Fibroblast of pulmonary artery (primary cell): ENCODE measurements around the gene TTC27.

ENCODE experiments used
- DNase-seq: peaks from one replicate; pipeline ENCODE4 v3.0.0-alpha.2; 2010; ENCODE audit warnings: low read depth
- H3K4me3 ChIP-seq: replicated peaks from 2 replicates; pipeline ENCODE4 v1.5.1; 2011; ENCODE audit warnings: low read depth, mild to moderate bottlenecking, control low read depth, low read length, moderate library complexity
- TF ChIP-seq, protein P1 (sequence below): IDR thresholded peaks from 2 replicates; pipeline ENCODE4 v1.5.1; 2011; ENCODE audit warnings: mild to moderate bottlenecking, control low read depth, low read length, inconsistent platforms; ENCODE audit errors: missing control alignments

The TTC27 gene

DNA sequence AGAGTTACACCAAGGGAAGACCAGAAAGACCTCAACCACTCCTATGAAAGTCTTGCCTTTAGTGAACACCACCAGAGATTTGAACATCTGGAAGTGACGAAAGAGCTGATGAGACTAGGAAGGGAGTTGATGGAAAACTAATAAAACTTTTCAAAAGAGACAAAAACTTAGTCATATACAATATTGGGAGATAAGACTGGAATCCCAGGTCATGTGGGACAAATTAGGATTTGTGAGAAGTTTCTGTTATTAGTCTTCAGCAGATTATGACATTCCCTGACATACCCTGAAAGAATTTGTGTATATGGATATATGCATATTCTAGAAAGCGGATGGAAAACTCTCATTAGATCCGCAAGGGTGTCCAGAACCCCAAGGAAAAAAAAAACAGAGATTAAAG is 173.9 kb downstream of the TTC27 start:
- H3K4me3 ChIP-seq = no peak overlapping the region
- TF ChIP-seq, protein P1, sequence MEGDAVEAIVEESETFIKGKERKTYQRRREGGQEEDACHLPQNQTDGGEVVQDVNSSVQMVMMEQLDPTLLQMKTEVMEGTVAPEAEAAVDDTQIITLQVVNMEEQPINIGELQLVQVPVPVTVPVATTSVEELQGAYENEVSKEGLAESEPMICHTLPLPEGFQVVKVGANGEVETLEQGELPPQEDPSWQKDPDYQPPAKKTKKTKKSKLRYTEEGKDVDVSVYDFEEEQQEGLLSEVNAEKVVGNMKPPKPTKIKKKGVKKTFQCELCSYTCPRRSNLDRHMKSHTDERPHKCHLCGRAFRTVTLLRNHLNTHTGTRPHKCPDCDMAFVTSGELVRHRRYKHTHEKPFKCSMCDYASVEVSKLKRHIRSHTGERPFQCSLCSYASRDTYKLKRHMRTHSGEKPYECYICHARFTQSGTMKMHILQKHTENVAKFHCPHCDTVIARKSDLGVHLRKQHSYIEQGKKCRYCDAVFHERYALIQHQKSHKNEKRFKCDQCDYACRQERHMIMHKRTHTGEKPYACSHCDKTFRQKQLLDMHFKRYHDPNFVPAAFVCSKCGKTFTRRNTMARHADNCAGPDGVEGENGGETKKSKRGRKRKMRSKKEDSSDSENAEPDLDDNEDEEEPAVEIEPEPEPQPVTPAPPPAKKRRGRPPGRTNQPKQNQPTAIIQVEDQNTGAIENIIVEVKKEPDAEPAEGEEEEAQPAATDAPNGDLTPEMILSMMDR = no peak
- DNase-seq = no peak

DNA sequence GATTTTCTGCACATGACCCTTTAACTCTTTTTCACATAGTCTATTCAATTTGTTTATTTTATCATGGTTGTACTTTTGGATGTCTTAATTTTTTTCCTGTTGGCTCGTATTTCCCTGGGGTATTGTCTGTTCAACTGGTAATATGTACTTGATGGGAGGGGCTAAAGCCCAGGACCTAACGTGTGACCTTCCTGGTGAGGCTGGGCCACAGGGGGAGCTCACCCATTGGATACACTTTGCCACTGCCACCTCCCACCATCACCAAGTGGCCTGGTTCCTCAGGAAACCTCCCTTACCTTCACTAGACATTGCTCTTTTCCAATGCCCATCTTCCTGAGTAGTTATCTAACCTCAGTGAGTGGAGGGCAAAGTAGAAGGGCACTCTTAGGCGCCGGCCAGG is 175.0 kb downstream of the TTC27 start:
- TF ChIP-seq, protein P1 = no peak
- no peak for DNase-seq
- no peak overlapping the region for H3K4me3 ChIP-seq

DNA sequence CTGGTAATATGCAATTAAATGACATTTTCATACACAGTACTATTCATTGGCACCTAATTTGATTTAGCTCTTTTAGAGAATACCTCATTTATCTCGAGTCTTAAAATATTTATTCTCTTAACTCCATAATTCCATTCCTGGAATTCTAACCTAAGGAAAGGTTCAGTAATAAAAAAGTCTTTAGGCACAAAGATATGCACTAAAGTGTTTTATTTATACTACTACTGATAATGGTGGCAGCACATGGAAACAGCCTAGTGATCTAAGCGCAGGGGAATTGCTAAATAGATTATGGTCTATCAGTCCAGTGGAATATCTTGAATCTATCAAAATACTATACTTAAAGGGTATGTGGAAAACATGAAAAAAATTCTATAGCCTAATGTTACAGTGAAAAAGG is 176.4 kb downstream of the TTC27 start:
- TF ChIP-seq, protein P1 = no peak
- no peak for DNase-seq

DNA sequence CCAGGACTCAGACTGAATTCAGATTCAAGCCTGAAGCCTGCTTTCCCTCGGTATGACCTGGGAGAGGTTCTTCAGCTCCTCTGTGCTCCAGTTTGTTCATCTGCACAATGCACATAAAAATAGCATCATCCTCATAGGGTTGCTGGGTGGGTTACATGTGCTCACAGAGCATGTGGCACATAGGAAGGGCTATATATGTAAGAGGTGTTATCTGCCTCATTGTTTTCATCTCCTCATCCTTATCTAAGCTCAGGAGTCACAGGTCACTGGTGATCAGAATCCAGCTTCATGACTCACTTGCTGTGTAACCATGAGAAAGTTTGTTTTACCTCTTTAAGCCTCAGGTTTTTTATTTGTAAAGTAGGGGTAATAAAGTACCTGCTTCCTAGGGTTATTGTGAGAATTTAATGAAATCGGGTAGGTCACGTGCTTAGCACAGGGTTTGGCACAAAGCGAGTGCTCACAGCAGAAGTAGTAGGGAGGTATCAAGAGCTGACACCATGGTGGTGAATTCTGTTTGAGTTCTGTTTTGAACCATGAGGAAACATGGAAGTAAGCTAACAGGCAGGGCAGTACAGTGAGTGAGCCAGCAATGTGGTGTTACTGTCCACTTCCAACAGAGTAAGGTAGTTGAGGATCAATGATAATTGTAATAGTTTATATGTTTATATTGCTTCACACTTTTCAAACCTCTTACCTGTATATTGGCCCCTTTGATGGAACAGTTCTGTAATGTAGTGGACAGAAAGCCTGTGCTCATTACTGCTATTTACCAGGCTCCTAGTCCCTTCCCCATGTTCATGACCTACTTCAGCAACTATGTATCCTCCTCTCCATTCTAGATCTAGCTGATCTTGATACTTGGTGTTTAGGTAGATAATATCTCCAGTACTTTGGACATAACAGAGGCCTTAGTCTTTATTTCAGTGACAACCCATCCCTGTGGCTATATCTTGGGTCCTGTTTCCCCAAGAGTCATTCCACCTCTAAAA is 177.6 kb downstream of the TTC27 start:
- no peak overlapping the region for H3K4me3 ChIP-seq
- TF ChIP-seq, protein P1 = no peak
- DNase-seq = peak; percentile 34

More for the DNA sequence above, 176.4 kb downstream of the TTC27 start:
- H3K4me3 ChIP-seq = no peak overlapping the region

DNA sequence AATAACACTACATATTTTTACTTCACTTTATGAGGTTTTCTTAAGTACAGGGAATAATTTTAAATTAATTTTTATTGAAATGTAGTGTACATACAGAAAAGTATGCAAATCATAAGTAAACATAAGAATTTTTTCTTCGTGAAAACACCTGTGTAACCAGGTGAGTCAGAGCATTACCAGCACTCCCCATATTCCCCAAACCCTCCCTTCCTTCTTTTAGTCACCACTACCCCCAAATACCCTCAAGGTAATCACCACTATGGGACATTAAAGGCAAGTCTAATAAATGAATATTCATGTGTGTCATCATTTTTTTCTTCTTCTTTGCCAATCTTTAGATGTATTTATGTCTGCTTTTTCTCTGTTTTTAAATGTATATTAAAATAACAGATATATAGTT is 179.0 kb downstream of the TTC27 start:
- no peak for DNase-seq
- TF ChIP-seq, protein P1 = no peak
- H3K4me3 ChIP-seq = no peak overlapping the region

DNA sequence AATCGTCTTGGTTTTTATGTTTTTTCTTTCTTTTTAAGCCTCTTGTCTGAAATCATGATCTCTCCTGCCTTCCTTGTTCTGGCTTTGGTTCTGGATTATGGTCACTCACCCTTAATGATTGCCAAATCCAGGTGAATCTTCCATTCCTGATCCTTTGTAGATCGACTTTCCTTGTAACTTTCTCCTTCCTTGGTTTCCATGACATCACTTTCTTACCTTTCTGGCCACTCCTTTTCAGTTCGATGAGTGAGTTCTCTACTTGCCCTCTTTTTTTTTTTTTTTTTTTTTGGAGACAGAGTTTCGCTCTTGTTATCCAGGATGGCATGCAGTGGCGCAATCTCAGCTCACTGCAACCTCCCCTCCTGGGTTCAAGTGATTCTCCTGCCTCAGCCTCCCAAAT is 179.8 kb downstream of the TTC27 start:
- TF ChIP-seq, protein P1 = no peak
- DNase-seq = no peak
- no peak overlapping the region for H3K4me3 ChIP-seq
